GM18508 (cell line): ENCODE measurements around the gene KBTBD7.
A peak's percentile ranks its signal among the peaks of the same experiment; 100 is the strongest.

Experiments
- ATAC-seq: cut with Tn5 transposase; IDR thresholded peaks from one replicate; pipeline ENCODE4 v1.9.1; 2021; ENCODE audit warnings: moderate number of reproducible peaks; ENCODE audit not compliant: insufficient read depth, unreplicated experiment

Gene KBTBD7, protein sequence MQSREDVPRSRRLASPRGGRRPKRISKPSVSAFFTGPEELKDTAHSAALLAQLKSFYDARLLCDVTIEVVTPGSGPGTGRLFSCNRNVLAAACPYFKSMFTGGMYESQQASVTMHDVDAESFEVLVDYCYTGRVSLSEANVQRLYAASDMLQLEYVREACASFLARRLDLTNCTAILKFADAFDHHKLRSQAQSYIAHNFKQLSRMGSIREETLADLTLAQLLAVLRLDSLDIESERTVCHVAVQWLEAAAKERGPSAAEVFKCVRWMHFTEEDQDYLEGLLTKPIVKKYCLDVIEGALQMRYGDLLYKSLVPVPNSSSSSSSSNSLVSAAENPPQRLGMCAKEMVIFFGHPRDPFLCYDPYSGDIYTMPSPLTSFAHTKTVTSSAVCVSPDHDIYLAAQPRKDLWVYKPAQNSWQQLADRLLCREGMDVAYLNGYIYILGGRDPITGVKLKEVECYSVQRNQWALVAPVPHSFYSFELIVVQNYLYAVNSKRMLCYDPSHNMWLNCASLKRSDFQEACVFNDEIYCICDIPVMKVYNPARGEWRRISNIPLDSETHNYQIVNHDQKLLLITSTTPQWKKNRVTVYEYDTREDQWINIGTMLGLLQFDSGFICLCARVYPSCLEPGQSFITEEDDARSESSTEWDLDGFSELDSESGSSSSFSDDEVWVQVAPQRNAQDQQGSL

DNA sequence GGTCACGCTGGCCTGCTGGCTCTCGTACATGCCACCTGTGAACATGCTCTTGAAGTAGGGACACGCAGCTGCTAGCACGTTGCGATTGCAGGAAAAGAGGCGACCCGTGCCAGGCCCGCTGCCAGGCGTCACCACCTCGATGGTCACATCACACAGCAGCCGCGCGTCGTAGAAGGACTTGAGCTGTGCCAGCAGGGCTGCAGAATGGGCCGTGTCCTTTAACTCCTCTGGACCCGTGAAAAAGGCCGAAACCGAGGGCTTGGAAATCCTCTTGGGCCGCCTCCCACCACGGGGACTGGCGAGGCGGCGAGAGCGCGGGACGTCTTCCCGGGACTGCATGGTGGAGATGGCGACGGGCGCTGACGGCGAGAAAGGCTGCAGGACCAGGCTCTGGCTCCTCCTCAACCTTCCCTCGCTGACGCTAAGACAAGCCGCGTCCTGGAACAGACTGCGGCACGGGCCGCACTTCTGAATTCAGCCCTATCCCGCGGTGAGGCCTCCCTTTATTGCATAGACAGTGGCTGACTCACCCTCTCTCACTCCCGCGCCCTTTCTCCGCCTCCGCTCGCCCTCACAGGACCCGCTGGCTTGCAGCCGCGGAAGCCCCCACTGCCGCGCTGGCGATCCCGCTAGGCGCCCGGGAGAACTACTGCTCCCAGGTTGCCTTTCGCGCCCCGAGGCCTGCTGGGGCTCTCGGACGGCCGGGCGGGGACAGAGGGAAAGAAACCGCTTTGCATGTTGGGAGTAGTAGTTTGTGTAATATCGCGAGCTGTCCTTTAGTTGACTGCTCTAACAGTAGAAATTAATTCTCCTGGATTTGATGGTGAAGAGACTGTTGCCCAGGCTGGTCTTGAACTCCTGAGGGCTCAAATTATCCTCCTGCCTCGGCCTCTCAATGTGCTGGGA is at the start of gene KBTBD7:
Gene KBTBD7 (minus strand): TSS at position 651 of the 906 bp plus-strand sequence. CDS start 312 bp downstream, at position 339.
- peak; percentile 87 for ATAC-seq

DNA sequence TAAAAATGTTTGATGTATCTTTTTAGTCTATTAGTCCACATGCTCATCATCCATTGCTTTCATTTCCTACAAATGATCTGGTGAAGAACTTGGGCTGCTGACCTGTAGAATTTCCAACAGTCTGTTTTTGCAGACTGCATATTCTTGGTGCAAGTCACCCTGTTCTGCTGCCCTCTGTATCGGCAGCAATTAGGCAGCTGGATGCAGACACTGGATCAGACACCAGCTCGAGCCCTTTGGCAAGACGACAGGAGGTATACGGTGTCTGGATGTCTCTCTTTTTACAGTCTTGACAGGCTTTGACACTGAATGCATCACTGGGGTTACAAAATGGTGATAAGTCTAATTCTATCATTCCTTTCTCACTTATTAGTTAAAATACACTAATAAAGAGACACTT is 47.3 kb upstream of the KBTBD7 start:
- ATAC-seq: no peak

DNA sequence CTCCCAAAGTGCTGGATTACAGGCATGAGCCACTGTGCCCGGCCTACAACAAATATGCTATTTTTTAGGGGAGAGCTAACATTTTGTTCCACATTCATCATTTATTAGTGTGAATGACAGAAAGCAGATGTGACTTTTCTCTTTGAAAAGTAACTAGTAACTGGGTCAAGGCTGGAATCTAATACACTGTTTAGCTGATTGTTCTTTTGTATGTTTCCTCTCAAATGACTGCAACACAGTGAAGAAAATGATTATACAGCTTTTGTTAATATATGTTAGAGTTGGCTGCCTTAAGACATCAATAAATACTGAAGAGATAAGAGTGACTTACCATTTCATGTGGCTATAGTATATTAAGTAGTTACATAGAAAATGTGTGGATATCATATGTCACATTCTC is 42.0 kb upstream of the KBTBD7 start:
- ATAC-seq: no peak

DNA sequence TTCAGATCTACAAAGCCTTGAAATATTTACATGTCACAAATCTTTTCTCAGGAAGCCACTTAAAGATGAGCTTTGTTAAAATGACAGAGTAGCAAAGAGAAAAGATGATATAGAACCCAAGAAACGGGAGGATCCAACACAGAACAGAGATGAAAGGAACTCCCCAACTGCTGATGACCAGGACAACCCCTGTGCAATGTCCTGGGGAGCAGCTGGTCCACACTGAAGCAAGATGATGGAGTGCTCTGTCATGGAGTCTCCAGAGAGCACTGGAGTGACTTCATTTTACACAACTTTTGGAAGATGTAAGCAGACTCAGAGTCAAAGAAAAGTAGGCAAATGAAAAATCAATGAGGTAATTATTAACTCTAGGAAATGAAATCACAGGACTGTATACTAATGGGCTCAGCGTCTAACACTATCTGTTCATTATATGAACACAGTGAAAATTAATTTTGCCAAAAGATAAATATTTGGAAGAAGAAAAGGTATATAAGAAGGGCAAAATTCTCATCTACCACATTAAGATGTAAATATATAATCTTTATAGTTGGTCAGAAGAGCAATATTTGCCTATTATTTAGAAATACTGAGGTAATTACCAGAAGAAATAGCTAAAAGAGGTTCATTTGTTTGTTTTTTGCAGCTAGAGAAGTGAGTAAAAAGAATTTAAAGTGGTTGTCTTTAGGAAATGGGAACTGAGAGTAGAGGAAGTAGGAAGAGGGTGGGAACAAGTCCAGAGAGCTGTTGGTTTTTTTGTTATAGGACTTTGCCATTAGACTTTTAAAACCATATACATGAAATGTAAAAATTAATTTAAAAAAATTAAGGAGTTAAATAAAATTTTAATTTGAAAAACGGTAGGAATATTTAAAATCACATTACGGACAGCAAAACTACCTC is 38.5 kb upstream of the KBTBD7 start:
- no peak for ATAC-seq

DNA sequence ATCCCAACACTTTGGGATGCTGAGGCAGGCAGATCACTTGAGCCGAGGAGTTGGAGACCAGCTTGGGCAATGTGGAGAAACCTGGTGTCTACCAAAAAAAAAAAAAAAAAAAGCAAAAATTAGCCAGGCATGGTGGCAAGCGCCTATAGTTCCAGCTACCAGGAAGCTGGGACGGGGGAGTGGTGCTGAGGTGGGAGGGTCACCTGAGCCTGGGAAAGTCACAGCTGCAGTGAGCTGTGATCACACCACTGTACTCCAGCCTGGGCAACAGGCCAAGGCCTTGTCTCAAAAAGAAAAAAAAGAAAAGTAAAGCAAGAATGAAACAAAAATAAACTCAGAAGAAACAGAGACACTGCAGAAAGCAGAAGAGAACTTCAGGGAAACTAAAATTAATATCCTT is 37.4 kb upstream of the KBTBD7 start:
- ATAC-seq: no peak

DNA sequence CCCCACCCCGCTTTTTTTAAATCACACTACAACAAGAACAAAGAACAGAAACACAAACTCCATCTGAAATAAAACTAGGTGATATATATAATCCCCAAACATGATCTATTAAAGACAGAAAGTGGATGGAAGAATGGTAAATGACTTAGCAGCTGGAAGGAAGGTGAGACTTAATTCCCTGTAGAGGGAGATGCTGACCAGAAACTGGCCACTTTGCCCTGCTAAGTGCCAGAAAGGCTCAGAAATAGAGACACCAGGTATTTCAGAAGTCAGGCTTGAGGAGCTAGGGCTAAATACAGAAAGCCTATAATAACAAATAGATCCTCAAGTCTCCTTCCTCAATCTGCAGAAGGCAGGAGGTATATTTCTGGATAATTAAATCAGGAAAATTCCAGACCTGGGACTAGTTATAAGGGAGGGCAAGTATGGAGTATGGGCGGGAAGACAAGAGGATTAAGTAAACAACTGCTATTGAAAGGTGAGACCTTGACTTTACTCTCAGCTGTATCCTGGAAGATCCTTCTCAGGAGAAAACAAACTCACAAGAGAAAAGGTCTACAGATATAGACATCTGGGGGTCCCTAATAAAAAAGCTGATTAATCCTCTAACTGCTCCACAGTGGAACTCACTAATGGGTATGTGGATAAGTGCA is 36.8 kb upstream of the KBTBD7 start:
- no peak for ATAC-seq

DNA sequence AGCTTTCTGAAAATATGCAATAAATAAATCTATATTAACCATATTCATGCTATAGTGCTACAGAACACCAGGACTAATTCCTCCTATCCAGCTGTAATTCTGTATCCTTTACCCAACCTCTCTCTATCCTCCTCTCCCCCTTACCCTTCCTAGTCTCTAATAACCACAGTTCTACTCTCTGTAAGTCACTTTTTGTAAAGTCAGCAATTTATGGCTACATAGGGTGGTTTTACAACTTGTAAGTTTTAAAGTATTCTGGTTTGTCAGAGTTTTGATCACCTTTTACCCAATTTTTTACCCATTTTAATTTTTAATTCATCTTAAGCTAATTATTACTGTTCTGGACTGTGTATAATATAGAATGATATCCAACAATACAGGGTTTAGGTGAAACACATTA is 35.0 kb upstream of the KBTBD7 start:
- no peak for ATAC-seq

DNA sequence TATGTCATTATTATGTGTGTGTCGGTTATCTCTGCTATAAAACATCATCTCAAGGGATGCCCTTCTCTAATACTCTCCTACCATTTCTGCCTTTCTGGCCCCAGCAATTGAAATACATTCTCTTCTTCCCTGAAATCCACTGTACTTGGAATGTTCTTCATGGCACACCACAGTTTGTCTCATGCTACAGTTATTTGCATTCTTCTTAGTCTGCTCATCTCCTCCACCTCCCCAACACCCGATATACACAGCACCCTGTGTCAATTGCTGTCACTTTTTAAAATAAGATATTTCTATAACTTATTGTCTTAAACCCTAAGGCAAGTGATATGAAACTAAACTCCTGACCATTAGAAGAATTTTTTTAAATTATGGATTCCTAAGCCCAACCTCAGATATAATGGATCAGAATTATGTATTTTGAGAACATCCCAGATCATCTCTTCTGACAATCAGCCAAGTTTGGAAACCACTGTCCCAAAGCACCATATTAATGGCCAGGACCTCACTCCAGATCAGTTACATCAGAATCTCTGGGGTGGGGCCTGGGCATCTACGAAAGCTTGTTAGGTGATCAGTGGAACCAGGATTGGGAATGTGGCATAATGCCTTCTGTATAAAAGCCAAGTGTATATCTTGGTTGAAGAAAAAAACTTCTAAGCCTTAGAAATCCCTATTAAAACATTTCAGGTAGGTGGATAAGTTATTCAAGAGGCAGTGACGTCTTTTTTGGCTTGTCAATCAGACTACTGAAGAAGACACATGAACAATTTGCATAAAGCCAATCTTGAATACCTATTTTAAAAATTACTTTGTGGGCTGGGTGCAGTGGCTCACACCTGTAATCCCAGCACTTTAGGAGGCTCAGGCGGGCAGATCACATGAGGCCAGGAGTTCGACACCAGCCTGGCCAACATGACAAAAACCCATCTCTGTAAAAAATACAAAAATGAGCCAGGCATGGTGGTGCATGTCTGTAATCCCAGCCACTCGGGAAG is 30.0 kb upstream of the KBTBD7 start:
- ATAC-seq: no peak

DNA sequence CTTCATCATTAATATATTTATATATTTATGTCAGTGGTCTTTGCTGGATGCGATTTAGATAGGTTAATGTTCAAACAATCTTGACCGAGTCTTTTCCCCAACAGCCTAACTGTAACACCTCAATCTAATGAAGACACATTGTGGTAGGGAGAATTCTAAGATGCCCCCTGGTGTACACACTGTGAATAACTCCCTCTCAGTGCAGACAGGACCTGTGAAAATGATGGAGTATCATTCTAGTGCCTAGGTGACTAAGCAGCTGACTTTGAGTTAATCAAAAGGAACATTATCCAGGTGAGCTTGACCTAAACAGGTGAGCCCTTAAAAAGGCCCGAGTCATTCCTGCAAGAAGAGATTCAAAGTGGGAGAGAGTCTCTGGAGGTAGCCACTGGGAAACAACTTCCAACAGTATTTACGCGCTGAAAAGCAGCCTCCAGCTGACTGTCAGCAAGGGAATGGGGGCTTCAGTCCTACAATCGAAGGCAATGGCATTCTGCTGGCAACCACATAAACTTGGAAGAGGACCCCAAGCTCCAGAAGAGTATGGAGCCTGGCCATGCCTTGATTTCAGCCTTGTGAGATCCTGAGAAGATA is 28.0 kb upstream of the KBTBD7 start:
- peak; percentile 65 for ATAC-seq

DNA sequence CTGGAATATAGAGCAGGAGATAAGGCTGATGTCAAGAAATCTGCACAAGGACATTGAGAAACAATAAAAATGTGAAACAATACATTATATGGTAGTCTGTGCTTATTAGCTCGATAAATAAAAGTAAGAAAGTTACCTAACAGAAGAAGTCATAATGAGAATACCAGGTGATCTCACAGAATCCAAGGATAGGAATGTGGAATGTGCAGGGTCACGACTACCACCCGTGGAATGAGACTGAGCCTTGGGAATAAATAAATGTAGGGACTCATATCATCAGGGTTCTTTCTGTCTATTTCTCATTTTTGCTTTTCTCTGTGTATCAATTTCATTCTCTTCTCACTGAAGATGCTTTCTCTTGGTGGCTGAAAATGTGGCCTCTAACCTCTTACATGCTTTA is 26.0 kb upstream of the KBTBD7 start:
- no peak for ATAC-seq

DNA sequence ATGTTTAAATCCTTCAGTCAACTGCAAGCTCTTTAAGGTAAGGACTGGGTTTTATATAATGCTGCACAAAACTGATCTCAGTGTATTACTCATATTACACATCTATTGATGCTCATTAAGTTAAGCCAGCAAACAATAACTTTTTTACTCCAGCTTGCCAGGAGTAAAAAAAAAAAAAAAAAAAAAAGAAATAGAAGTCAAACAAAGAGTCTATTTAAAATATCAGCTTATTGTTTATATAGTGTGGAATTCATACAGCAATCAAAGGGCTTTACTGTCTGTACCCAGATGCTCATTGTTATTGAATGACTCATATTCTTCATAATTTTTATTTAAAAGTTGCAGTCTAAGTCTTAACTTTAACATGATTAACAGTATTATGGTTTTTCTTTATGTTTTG is 21.8 kb upstream of the KBTBD7 start:
- no peak for ATAC-seq

DNA sequence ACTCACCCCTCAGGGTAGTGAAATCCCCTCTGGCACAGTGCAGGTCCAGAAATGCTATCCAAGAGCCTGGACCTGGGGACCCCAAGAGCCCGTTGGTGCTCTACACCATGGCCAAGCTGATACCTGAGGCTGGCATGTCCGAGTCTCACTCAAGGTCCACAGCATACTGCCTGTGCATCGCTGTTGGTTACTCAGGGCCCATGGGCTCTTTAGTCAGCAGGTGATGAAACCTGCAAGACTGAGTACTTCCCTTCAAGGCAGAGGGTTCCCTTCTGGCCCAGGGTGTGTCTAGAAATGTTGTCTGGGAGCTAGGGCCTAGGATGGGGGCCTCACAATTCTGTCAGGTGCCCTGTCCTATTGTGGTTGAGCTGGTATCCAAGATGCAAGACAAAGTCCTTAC is 19.6 kb upstream of the KBTBD7 start:
- ATAC-seq: no peak

DNA sequence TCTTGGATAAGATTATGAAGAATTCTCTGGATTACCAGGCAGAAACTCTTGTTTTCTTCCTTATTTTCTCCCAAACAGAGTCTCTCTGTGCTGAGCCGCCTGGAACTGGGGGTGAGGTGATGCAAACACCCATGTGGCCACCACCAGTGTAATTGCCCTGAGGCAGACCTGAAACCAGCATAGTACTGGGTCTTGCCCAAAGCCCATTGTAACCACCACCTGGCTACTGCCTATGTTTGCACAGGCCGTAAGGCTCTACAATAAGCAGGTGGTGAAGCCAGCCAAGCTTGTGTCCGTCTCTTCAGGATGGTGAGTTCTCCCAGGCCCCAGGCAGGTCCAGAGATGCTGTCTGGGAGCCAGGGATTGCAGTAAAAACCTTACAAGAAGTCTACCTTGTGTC is 18.9 kb upstream of the KBTBD7 start:
- no peak for ATAC-seq

DNA sequence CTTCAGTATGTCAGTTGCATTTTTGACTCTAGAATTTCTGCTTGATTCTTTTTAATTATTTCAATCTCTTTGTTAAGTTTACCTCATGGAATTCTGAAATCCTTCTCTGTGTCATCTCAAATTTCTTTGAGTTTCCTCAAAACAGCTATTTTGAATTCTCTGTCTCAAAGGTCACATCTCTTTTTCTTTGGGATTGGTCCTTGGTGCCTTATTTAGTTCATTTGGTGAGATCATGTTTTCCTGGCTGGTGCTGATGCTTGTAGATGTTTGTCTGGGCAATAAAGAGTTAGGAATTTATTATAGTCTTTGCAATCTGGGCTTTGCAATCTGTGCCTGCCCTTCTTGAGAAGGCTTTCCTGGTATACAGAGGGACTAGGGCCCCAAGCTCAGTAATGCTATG is 18.5 kb upstream of the KBTBD7 start:
- ATAC-seq: no peak

DNA sequence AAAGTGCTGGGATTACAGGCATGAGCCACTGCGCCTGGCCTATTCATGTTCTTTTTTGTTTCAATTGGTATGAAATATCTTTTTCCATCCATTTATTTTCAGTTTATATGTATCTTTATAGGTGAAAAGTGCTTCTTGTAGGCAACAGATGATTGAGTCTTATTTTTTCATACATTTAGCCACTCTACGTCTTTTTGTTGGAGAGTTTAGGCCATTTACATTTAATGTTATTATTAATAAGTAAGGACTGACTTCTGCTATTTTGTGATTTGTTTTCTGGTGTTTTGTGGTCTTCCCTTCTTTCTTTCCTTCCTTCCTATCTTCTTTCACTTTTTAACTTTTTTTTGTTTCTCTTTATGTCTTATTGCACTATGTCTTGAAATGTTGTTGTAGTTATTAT is 16.7 kb upstream of the KBTBD7 start:
- ATAC-seq: no peak

DNA sequence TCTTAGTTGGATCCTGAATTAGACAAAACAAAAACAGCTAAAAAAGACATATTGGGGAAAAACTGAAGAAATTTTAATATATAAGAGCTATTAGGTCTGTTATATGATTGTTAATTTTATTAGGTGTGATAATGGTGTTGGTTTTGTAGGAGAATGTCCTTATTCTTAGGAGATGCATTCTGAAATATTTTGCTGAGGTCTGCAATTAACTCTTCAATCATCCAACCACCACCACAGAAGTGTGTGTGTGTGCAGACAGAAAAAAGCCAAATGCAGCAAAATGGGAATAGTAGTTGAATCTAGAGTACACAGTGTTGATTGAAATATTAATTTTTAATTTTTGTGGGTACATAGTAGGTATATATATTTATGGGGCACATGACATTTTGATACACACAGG is 12.1 kb upstream of the KBTBD7 start:
- ATAC-seq: no peak

DNA sequence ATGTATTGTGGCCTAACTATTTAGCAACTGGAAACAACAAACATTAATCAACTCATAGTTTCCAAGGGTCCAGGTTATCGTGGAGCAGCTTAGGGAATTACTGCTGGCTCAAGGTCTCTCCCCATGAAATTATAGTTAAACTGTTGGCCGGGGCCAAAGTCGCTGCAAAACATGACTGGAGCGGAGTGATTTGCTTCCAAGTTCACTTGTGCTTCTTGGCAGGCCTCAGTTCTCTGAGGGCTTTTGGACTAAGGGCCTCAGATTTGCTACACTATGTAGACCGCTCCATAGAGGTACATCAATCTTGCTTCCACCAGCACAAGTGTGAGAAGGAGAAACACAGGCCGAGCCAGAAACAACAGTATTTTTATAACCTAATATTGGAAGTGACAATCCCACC is 9.4 kb upstream of the KBTBD7 start:
- no peak for ATAC-seq

DNA sequence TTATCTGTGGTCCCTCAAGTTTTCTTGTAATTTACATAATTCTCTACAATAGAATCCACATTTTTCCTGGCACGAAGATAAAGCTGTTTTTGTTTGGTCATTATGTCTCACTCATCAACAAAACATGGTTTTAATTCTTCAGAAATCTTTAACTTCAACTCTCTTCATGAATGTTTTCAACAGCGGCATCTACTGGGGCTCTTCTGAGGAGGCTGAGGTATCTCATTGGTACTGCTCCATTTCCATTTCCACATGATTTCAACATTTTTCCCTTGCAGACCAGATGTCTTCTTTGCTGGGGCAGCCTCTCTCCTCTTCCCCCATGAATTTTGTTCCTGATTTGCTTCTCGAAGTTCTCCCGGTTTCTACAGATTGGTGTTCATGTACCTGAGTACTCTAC is 5.8 kb upstream of the KBTBD7 start:
- no peak for ATAC-seq
